IMR-90 (cell line): ENCODE data around the gene PARD6G. TPM values are rescaled to one million over a fixed set of nuclear protein-coding genes. Genes with fewer than 3 reads are reported as not detected.

Experiments
- CHD1 ChIP-seq: IDR thresholded peaks from 2 replicates; pipeline ENCODE4 v1.6.1; 2012; ENCODE audit warnings: low read depth, low read length, improper control_type of control experiment
- CTCF ChIP-seq: conservative IDR thresholded peaks from 2 replicates; pipeline ENCODE4 v1.5.1; 2012; ENCODE audit warnings: mild to moderate bottlenecking, low read depth, low read length, improper control_type of control experiment
- RAD21 ChIP-seq: IDR thresholded peaks from 2 replicates; pipeline ENCODE4 v1.6.1; 2012; ENCODE audit warnings: low read length, improper control_type of control experiment
- RFX5 ChIP-seq: IDR thresholded peaks from 2 replicates; pipeline ENCODE4 v1.8.0; 2012; ENCODE audit warnings: low read depth, mild to moderate bottlenecking, low read length, moderate library complexity
- polyA plus RNA-seq, 3 experiments: library from polyadenylated mRNA; depleted of rRNA; stranded (reverse); fragments of >200 nt; gene quantifications; 2 replicates each; pipeline ENCODE4 v1.2.3, GENCODE V29; 2012; ENCODE audit warnings: low replicate concordance in 1 of 3
- total RNA-seq: library from RNA; depleted of rRNA; stranded (reverse); fragments of >200 nt; gene quantifications from 2 replicates; pipeline ENCODE4 v1.2.3, GENCODE V29; 2012

Gene PARD6G
- total and polyA plus RNA-seq, 2 of the 4 experiments (the other 2 are of a cell fraction): 2.5 to 4.6 TPM

GRCh38 chr18:80108739-80109675 is 138.3 kb downstream of the PARD6G start, which contains the start of gene ADNP2 (continued):
- no peak for TF ChIP-seq CTCF
- TF ChIP-seq RAD21: no peak
- no peak for TF ChIP-seq RFX5
- TF ChIP-seq CHD1: no peak
